Mesenchymal stem cell (in vitro differentiated cells and primary cell): Measurements from ENCODE around the gene DHX40.

ENCODE experiments used
- DNase-seq: peaks from one replicate; pipeline ENCODE4 v3.0.0-alpha.2; 2013
- H2AFZ ChIP-seq: one replicate; pipeline ENCODE4 v1.6.1; 2013; ENCODE audit warnings: low read depth, mild to moderate bottlenecking, control low read depth, inconsistent platforms, low read length, moderate library complexity
- H2AK5ac ChIP-seq: 2 replicates; pipeline ENCODE4 v1.6.1; 2013; ENCODE audit warnings: low read length, moderate library complexity, mild to moderate bottlenecking, inconsistent platforms; ENCODE audit not compliant: severe bottlenecking
- H2BK120ac ChIP-seq: one replicate; pipeline ENCODE4 v1.6.1; 2013; ENCODE audit warnings: low read depth, mild to moderate bottlenecking, inconsistent platforms, low read length, moderate library complexity
- H2BK12ac ChIP-seq, 2 experiments: one replicate each; pipeline ENCODE4 v1.6.1; 2013; ENCODE audit warnings: inconsistent platforms in 2 of 2, low read length in 2 of 2, mild to moderate bottlenecking in 2 of 2, moderate library complexity in 2 of 2, control low read depth in 1 of 2
- H2BK15ac ChIP-seq: one replicate; pipeline ENCODE4 v1.6.1; 2013; ENCODE audit warnings: mild to moderate bottlenecking, low read depth, inconsistent platforms; ENCODE audit not compliant: poor library complexity, severe bottlenecking
- H2BK5ac ChIP-seq: 2 replicates; pipeline ENCODE4 v1.6.1; 2013; ENCODE audit warnings: low read depth, mild to moderate bottlenecking, low read length, control low read depth, inconsistent platforms; ENCODE audit not compliant: poor library complexity, severe bottlenecking
- H3K14ac ChIP-seq, 2 experiments: one replicate each; pipeline ENCODE4 v1.6.1; 2013; ENCODE audit warnings: inconsistent platforms in 2 of 2, low read length in 2 of 2, control low read depth in 1 of 2, mild to moderate bottlenecking in 1 of 2, moderate library complexity in 1 of 2
- H3K18ac ChIP-seq, 2 experiments: one replicate each; pipeline ENCODE4 v1.6.1; 2013; ENCODE audit warnings: inconsistent platforms in 2 of 2, low read length in 2 of 2, control low read depth in 1 of 2, low read depth in 1 of 2, mild to moderate bottlenecking in 1 of 2
- H3K23ac ChIP-seq, 2 experiments: one replicate each; pipeline ENCODE4 v1.6.1; 2013; ENCODE audit warnings: inconsistent platforms in 2 of 2, low read length in 2 of 2, mild to moderate bottlenecking in 2 of 2, moderate library complexity in 2 of 2, control low read depth in 1 of 2
- H3K27ac ChIP-seq: 2 replicates; pipeline ENCODE4 v1.5.1; 2013; ENCODE audit warnings: mild to moderate bottlenecking, moderate library complexity, low read length, control low read depth, inconsistent platforms; ENCODE audit not compliant: poor library complexity, severe bottlenecking
- H3K27me3 ChIP-seq, 2 experiments: 2 replicates each; pipeline versions ENCODE4 v1.6.1 to v1.7.0; 2013; ENCODE audit warnings: low read length in 2 of 2, mild to moderate bottlenecking in 2 of 2, moderate library complexity in 2 of 2, control low read depth in 1 of 2, inconsistent platforms in 1 of 2; ENCODE audit not compliant: control insufficient read depth in 1 of 2, insufficient read depth in 1 of 2
- H3K36me3 ChIP-seq, 2 experiments: 2 replicates each; pipeline versions ENCODE4 v1.6.1 to v1.7.0; 2013; ENCODE audit warnings: low read length in 2 of 2, control low read depth in 1 of 2, inconsistent platforms in 1 of 2, low read depth in 1 of 2, mild to moderate bottlenecking in 1 of 2; ENCODE audit not compliant: insufficient read depth in 2 of 2, control insufficient read depth in 1 of 2
- H3K4ac ChIP-seq, 2 experiments: one replicate each; pipeline ENCODE4 v1.6.1; 2013; ENCODE audit warnings: inconsistent platforms in 2 of 2, low read length in 2 of 2, mild to moderate bottlenecking in 2 of 2, moderate library complexity in 2 of 2, control low read depth in 1 of 2, low read depth in 1 of 2
- H3K4me1 ChIP-seq: 2 replicates; pipeline ENCODE4 v1.6.1; 2013; ENCODE audit warnings: low read depth, low read length, control low read depth; ENCODE audit not compliant: control insufficient read depth, insufficient read depth
- H3K4me2 ChIP-seq: 2 replicates; pipeline ENCODE4 v1.6.1; 2013; ENCODE audit warnings: low read length, mild to moderate bottlenecking, inconsistent platforms; ENCODE audit not compliant: poor library complexity, severe bottlenecking
- H3K4me3 ChIP-seq, 2 experiments: 2 replicates each; pipeline versions ENCODE4 v1.5.1 to v1.7.0; 2013; ENCODE audit warnings: low read length in 2 of 2, mild to moderate bottlenecking in 2 of 2, control low read depth in 1 of 2, low read depth in 1 of 2; ENCODE audit not compliant: insufficient read depth in 1 of 2
- H3K79me1 ChIP-seq: replicated peaks from 2 replicates; pipeline ENCODE4 v1.6.1; 2013; ENCODE audit warnings: mild to moderate bottlenecking, control low read depth, low read length, inconsistent platforms; ENCODE audit not compliant: poor library complexity, severe bottlenecking
- H3K9ac ChIP-seq: 2 replicates; pipeline ENCODE4 v1.7.0; 2013; ENCODE audit warnings: mild to moderate bottlenecking, low read length, moderate library complexity
- H3K9me3 ChIP-seq: 2 replicates; pipeline ENCODE4 v1.7.0; 2013; ENCODE audit warnings: mild to moderate bottlenecking, low read length; ENCODE audit not compliant: control insufficient read depth
- H4K8ac ChIP-seq: one replicate; pipeline ENCODE4 v1.6.1; 2013; ENCODE audit warnings: inconsistent platforms, mild to moderate bottlenecking, low read length, moderate library complexity
- H4K91ac ChIP-seq: one replicate; pipeline ENCODE4 v1.6.1; 2013; ENCODE audit warnings: mild to moderate bottlenecking, low read length, inconsistent platforms
- WGBS: methylation state at CpG from one replicate; pipeline ENCODE4 v1.1.7; 2013; ENCODE audit warnings: mixed read lengths; 5-methylcytosine and 5-hydroxymethylcytosine counted together

Gene DHX40

DNA sequence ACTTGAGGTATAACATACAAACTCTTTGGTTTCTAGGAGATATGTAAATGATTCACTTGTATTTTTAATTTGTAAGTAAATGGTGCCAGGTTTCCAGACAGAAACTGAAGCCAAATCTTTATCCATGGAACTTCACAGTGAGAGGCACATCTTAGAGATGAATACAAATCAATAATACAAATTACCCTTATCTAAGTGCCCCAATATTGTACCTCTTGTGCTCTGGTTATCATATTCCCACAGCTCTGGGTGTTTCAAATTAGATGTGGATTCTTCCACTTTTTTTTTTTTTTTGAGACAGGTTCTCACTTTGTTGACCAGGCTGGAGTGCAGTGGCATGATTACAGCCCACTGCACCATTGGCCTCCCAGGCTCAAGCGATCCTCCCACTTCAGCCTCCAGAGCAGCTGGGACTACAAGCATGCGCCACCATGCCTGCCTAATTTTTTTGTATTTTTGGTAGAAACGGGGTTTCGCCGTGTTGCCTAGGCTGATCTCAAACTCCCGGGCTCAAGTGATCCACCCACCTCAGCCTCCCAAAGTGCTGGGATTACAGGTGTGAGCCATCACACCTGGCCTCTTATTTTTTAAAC lies 38.0 kb upstream of the DHX40 start:
- H3K9me3 ChIP-seq = no peaks in the 10 kb centered on the region
- H2AK5ac ChIP-seq = no peak overlapping the region
- H3K27ac ChIP-seq = no peak overlapping the region
- H3K4me2 ChIP-seq = no peak overlapping the region
- no peak overlapping the region for H2BK120ac ChIP-seq
- H3K4me3 ChIP-seq = no peak overlapping the region
- H2BK15ac ChIP-seq = no peak overlapping the region
- no peak overlapping the region for H4K8ac ChIP-seq
- H2AFZ ChIP-seq = no peak overlapping the region
- H3K9ac ChIP-seq = no peak overlapping the region
- no peak overlapping the region for H3K4ac ChIP-seq
- no peak overlapping the region for H3K23ac ChIP-seq
- no peak for DNase-seq
- H3K4me1 ChIP-seq = no peaks in the 10 kb centered on the region
- H2BK5ac ChIP-seq = no peak overlapping the region
- H3K27me3 ChIP-seq = peaks cover 0 to 14% of the 10 kb centered on the region in 2 experiments
- WGBS = 94% methylated on average over 6 of the region's 6 CpGs
- no peak overlapping the region for H3K14ac ChIP-seq
- H4K91ac ChIP-seq = no peak overlapping the region
- H3K36me3 ChIP-seq = no peaks in the 10 kb centered on the region
- no peak overlapping the region for H2BK12ac ChIP-seq
- H3K18ac ChIP-seq = no peak overlapping the region
- H3K79me1 ChIP-seq = no peaks in the 10 kb centered on the region

DNA sequence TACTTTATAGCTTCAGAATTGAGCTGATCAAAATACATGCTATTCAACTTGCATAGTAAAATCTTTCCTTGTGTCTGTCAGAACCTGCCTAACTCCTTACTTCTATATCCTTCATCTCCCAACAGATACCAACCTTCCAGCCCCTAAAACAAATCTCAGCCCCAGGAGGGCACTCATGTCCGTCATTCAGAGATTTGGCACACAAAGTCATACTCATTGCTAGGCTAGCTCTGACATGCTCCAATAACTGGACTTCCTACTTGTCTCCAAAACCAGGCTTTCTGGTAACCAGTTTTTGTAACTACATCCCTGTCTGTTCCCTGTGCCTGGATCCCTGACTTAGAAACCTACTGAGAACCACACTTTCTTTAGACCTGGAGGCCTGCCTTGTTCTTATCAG lies 37.5 kb upstream of the DHX40 start:
- Histone ChIP-seq H2AFZ (no peak overlapping the region), H3K18ac (no peak overlapping the region), H3K4me3 (no peak overlapping the region), H3K4me1 (no peaks in the 10 kb centered on the region), H4K8ac (no peak overlapping the region), H3K9ac (no peak overlapping the region), H3K27me3 (peaks cover 0 to 14% of the 10 kb centered on the region in 2 experiments), H3K79me1 (no peaks in the 10 kb centered on the region), H2BK5ac (no peak overlapping the region), H3K36me3 (no peaks in the 10 kb centered on the region), H3K4ac (no peak overlapping the region), H3K9me3 (no peaks in the 10 kb centered on the region), H2BK12ac (no peak overlapping the region), H3K27ac (no peak overlapping the region), H4K91ac (no peak overlapping the region), H3K4me2 (no peak overlapping the region), H2AK5ac (no peak overlapping the region), H2BK15ac (no peak overlapping the region), H2BK120ac (no peak overlapping the region), H3K14ac (no peak overlapping the region), H3K23ac (no peak overlapping the region)
- WGBS = 25% methylated on average over 1 of the region's 1 CpG
- no peak for DNase-seq

DNA sequence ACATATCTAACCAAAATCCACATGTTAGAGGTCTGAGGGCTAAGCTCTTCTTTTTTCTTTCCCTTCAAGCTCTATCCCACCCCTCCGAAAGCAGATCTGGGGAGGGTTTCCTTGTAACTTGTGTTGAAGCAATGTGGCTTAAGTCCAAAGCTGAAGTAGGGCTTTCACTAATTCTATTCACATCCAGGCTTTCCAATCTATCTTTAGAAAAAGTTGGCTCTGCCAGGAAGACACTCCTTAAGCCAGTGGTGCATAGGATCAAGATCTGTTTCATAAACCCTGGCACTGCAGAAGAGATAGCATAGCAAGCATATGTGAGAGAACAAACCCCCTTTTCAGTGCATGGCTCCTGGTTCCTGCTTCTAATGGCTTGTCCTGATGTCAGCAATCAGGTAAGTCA lies 34.9 kb upstream of the DHX40 start:
- H4K8ac ChIP-seq = no peak overlapping the region
- no peak overlapping the region for H3K23ac ChIP-seq
- H3K4me2 ChIP-seq = no peak overlapping the region
- no peak overlapping the region for H3K9ac ChIP-seq
- H3K27ac ChIP-seq = no peak overlapping the region
- H2AK5ac ChIP-seq = no peak overlapping the region
- H4K91ac ChIP-seq = no peak overlapping the region
- H2BK15ac ChIP-seq = no peak overlapping the region
- no peak for DNase-seq
- H3K27me3 ChIP-seq = peaks cover 0 to 14% of the 10 kb centered on the region in 2 experiments
- H2BK5ac ChIP-seq = no peak overlapping the region
- H3K79me1 ChIP-seq = no peaks in the 10 kb centered on the region
- no peak overlapping the region for H3K14ac ChIP-seq
- WGBS = no CpG with 5 or more reads among the region's 1 CpG
- no peak overlapping the region for H2AFZ ChIP-seq
- no peak overlapping the region for H2BK120ac ChIP-seq
- no peak overlapping the region for H3K18ac ChIP-seq
- H3K4ac ChIP-seq = no peak overlapping the region
- H3K9me3 ChIP-seq = no peaks in the 10 kb centered on the region
- H2BK12ac ChIP-seq = no peak overlapping the region
- H3K4me1 ChIP-seq = no peaks in the 10 kb centered on the region
- no peaks in the 10 kb centered on the region for H3K36me3 ChIP-seq
- H3K4me3 ChIP-seq = no peak overlapping the region

DNA sequence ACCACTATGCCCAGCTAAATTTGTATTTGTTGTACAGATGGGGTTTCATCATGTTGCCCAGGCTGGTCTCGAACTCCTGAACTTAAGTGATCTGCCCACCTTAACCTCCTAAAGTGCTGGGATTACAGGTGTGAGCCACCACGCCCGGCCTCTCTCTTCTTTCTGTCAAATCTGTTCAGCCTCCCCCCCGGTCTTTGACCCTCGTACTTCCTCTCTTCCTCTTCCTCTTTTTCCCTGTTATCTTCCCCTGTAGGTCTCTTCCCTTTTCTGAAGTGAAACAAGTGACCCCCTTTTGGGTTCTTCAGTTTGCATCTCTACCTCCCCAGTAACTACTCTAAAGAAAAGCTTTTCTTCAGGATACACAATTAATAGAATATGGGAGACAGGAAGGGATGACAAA lies 31.7 kb upstream of the DHX40 start:
- H2AK5ac ChIP-seq = no peak overlapping the region
- peaks cover 0 to 6% of the 10 kb centered on the region in 2 experiments for H3K27me3 ChIP-seq
- H3K27ac ChIP-seq = no peak overlapping the region
- no peak overlapping the region for H3K18ac ChIP-seq
- no peaks in the 10 kb centered on the region for H3K4me1 ChIP-seq
- H3K14ac ChIP-seq = no peak overlapping the region
- no peaks in the 10 kb centered on the region for H3K36me3 ChIP-seq
- no peak overlapping the region for H2AFZ ChIP-seq
- no peak for DNase-seq
- H3K4me2 ChIP-seq = no peak overlapping the region
- no peak overlapping the region for H2BK12ac ChIP-seq
- H3K4ac ChIP-seq = no peak overlapping the region
- H2BK120ac ChIP-seq = no peak overlapping the region
- H4K8ac ChIP-seq = no peak overlapping the region
- no peaks in the 10 kb centered on the region for H3K9me3 ChIP-seq
- H3K23ac ChIP-seq = no peak overlapping the region
- 90% methylated on average over 5 of the region's 5 CpGs for WGBS
- H2BK15ac ChIP-seq = no peak overlapping the region
- H2BK5ac ChIP-seq = no peak overlapping the region
- no peak overlapping the region for H3K4me3 ChIP-seq
- H3K79me1 ChIP-seq = no peaks in the 10 kb centered on the region
- H4K91ac ChIP-seq = no peak overlapping the region
- H3K9ac ChIP-seq = no peak overlapping the region
